Measurements from ENCODE around the gene PRKAA2.

PRKAA2 gene

GRCh38 chr1:56655991-56656613 is 11.0 kb downstream of the PRKAA2 start:
- no peak for DNase-seq

- no peak for DNase-seq
These were observed 13.1 kb downstream of the PRKAA2 start for GRCh38 chr1:56658254-56658653.

GRCh38 chr1:56660293-56660692 is 15.2 kb downstream of the PRKAA2 start:
- DNase-seq = no peak

- DNase-seq = no peak
These were observed 18.7 kb downstream of the PRKAA2 start for GRCh38 chr1:56663846-56664245.

- no peak for DNase-seq
These were observed 20.3 kb downstream of the PRKAA2 start for GRCh38 chr1:56665384-56665783.

GRCh38 chr1:56666112-56666608 is 21.0 kb downstream of the PRKAA2 start:
- DNase-seq = no peak

- no peak for DNase-seq
These were observed 25.2 kb downstream of the PRKAA2 start for GRCh38 chr1:56670350-56670749.

- no peak for DNase-seq
These were observed 26.0 kb downstream of the PRKAA2 start for GRCh38 chr1:56671085-56671484.

GRCh38 chr1:56671542-56671941 is 26.4 kb downstream of the PRKAA2 start:
- DNase-seq = no peak

GRCh38 chr1:56672579-56672978 is 27.5 kb downstream of the PRKAA2 start:
- DNase-seq = no peak

- no peak for DNase-seq
These were observed 30.6 kb downstream of the PRKAA2 start for GRCh38 chr1:56675763-56676162.

- no peak for DNase-seq
These were observed 31.5 kb downstream of the PRKAA2 start for GRCh38 chr1:56676571-56677035.

- no peak for DNase-seq
These were observed 38.5 kb downstream of the PRKAA2 start for GRCh38 chr1:56683569-56683968.

- no peak for DNase-seq
These were observed 41.1 kb downstream of the PRKAA2 start for GRCh38 chr1:56686169-56686568.

- DNase-seq = no peak
These were observed 43.5 kb downstream of the PRKAA2 start for GRCh38 chr1:56688522-56689026.

- no peak for DNase-seq
These were observed 51.5 kb downstream of the PRKAA2 start for GRCh38 chr1:56696663-56697062.

GRCh38 chr1:56703747-56704146 is 58.6 kb downstream of the PRKAA2 start:
- no peak for DNase-seq

GRCh38 chr1:56707379-56707778 is 62.3 kb downstream of the PRKAA2 start:
- DNase-seq = no peak

GRCh38 chr1:56709269-56709880 is 64.3 kb downstream of the PRKAA2 start:
- peak in 1 of 2 donors; percentile 17 for DNase-seq

- no peak for DNase-seq
These were observed 64.9 kb downstream of the PRKAA2 start for GRCh38 chr1:56709995-56710394.

GRCh38 chr1:56710646-56711045 is 65.5 kb downstream of the PRKAA2 start:
- DNase-seq = no peak

- no peak for DNase-seq
These were observed 67.0 kb downstream of the PRKAA2 start for GRCh38 chr1:56712150-56712549.

- DNase-seq = no peak
These were observed 68.0 kb downstream of the PRKAA2 start for GRCh38 chr1:56713112-56713511.

GRCh38 chr1:56715156-56715555 is 70.0 kb downstream of the PRKAA2 start:
- no peak for DNase-seq
